ENCODE data around the gene LELP1. TPM values are rescaled to one million over a fixed set of nuclear protein-coding genes. Genes with fewer than 3 reads are reported as not detected.

The LELP1 gene
- total and polyA plus RNA-seq, 2 donors (not counting 3 experiments of a cell fraction or from before 2014, with no cell fraction given), result not detected

DNA sequence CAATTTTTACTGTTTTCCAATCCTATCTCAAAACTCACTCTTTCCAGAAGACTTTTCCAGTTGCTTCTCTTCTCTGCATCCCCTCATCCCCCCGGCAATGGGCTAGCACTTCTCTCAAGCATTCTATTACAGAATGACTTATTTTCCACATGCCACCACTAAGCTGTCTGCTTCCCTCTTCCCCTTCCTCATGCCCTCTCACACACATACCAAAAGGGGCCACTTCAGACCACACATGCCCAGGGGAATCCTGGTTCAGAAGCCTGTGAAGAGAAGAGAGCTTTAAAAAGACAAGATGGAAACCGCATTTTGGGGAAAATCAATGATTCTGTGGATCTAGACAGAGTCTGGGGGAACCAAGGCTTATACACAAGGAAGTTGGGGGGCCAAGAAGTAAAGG is 47.9 kb downstream of the LELP1 start:
- DNase-seq (ENCODE audit: low read depth, low spot score) (no peak), FAIRE-seq (no peak)
- Histone ChIP-seq H3K4me2 (ENCODE audit: insufficient read depth, low read length) (no peak overlapping the region), H3K27ac (ENCODE audit: insufficient read depth, low read depth, low read length) (no peak overlapping the region), H3K79me2 (ENCODE audit: control insufficient read depth, insufficient read depth, low read length) (no peaks in the 10 kb centered on the region), H3K27me3 (ENCODE audit: control insufficient read depth in 2 of 2, insufficient read depth in 2 of 2, low read length in 2 of 2) (no peaks in the 10 kb centered on the region), H3K9me1 (replicated peaks; ENCODE audit: control insufficient read depth, extremely low read depth, insufficient read depth, low read length) (no peaks in the 10 kb centered on the region), H3K9me3 (replicated peaks; ENCODE audit: control insufficient read depth, insufficient read depth, low read length) (no peaks in the 10 kb centered on the region), H4K20me1 (replicated peaks; ENCODE audit: control insufficient read depth, extremely low read depth, insufficient read depth, low read length) (no peaks in the 10 kb centered on the region), H3K36me3 (ENCODE audit: control insufficient read depth in 2 of 2, extremely low read depth in 1 of 2, insufficient read depth in 2 of 2, low read length in 2 of 2) (no peaks in the 10 kb centered on the region), H2AFZ (ENCODE audit: low read depth, low read length) (no peak overlapping the region), H3K4me1 (ENCODE audit: control insufficient read depth, extremely low read depth, insufficient read depth, low read length) (no peaks in the 10 kb centered on the region), H3K9ac (replicated peaks; ENCODE audit: extremely low read depth, insufficient read depth, low read length) (no peak overlapping the region), H3K4me3 (replicated peaks in 1 of 3; ENCODE audit: insufficient read depth in 1 of 3, low read depth in 1 of 3, low read length in 3 of 3) (no peak overlapping the region)
- BruUV-seq (replicated peaks), result no TSS peak
- TF ChIP-seq, protein P1, sequence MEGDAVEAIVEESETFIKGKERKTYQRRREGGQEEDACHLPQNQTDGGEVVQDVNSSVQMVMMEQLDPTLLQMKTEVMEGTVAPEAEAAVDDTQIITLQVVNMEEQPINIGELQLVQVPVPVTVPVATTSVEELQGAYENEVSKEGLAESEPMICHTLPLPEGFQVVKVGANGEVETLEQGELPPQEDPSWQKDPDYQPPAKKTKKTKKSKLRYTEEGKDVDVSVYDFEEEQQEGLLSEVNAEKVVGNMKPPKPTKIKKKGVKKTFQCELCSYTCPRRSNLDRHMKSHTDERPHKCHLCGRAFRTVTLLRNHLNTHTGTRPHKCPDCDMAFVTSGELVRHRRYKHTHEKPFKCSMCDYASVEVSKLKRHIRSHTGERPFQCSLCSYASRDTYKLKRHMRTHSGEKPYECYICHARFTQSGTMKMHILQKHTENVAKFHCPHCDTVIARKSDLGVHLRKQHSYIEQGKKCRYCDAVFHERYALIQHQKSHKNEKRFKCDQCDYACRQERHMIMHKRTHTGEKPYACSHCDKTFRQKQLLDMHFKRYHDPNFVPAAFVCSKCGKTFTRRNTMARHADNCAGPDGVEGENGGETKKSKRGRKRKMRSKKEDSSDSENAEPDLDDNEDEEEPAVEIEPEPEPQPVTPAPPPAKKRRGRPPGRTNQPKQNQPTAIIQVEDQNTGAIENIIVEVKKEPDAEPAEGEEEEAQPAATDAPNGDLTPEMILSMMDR (IDR thresholded peaks at IDR 0.05; ENCODE audit: extremely low read depth in 1 of 2, insufficient read depth in 1 of 2, low read depth in 1 of 2, low read length in 2 of 2), result no peak
- no peak for TF ChIP-seq EZH2 (IDR thresholded peaks at IDR 0.05; ENCODE audit: borderline replicate concordance, low read depth, low read length, severe bottlenecking)
- TF ChIP-seq, protein P2, sequence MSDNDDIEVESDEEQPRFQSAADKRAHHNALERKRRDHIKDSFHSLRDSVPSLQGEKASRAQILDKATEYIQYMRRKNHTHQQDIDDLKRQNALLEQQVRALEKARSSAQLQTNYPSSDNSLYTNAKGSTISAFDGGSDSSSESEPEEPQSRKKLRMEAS (IDR thresholded peaks at IDR 0.05; ENCODE audit: insufficient read depth, insufficient read length), result no peak
- no peak for TF ChIP-seq POLR2AphosphoS5 (IDR thresholded peaks at IDR 0.05; ENCODE audit: insufficient read depth, low read depth, low read length)
- TF ChIP-seq POLR2A (IDR thresholded peaks at IDR 0.05; ENCODE audit: low read depth, low read length), result no peak
- no peak for TF ChIP-seq JUN (IDR thresholded peaks at IDR 0.05; ENCODE audit: borderline replicate concordance, insufficient read depth, insufficient read length, low read depth)
- TF ChIP-seq FOS (IDR thresholded peaks at IDR 0.05; ENCODE audit: borderline replicate concordance, insufficient read depth, low read length), result no peak
- TF ChIP-seq MYC (IDR thresholded peaks at IDR 0.05; ENCODE audit: low read depth, low read length), result no peak
- TF ChIP-seq GATA2 (IDR thresholded peaks at IDR 0.05; ENCODE audit: insufficient read depth, insufficient read length, low read depth, low read length), result no peak
- CTCF ChIA-PET, result no interaction called here
- dilution Hi-C loops (cut with MboI; ENCODE audit: extremely low pct_ligation_motif_present, low sequenced_read_pairs), result no loop called here
- POLR2A ChIA-PET, result no interaction called here
- intact Hi-C loops (cut with micrococcal nuclease), result no loop called here

All from endothelial cell of umbilical vein (primary cell).